Measurements from ENCODE around the gene POTEF. TPM values are rescaled to one million over a fixed set of nuclear protein-coding genes. Genes with fewer than 3 reads are reported as not detected.
"Not testable (repeated sequence)": the region's sequence is repeated elsewhere in the genome, so short reads cannot be mapped to it uniquely, and the experiment has no call there.

POTEF gene
- total RNA-seq, 1 donor from 2014 or later, result not detected

DNA sequence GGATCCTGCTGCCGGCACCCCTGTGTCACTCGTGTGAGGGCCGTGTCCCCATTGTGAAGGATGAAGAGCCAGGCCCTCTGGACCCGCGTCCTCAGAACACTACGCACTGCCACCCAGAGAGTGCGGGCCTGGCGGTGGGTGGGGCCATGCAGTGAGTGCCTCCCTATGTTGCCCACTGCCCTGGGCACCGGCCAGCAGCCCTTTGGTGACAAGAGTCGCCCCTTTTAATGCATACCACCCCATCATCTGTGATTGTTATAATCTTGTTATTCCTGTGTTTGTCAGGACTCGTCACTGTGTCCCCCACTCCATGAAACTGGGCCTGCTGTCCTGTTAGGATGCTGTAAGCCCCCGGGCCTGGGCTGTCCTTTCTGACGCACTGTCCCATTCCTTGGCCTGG lies 9.3 kb upstream of the POTEF start:
- DNase-seq; ATAC-seq; intact Hi-C loops (cut with micrococcal nuclease): not testable (repeated sequence)

DNA sequence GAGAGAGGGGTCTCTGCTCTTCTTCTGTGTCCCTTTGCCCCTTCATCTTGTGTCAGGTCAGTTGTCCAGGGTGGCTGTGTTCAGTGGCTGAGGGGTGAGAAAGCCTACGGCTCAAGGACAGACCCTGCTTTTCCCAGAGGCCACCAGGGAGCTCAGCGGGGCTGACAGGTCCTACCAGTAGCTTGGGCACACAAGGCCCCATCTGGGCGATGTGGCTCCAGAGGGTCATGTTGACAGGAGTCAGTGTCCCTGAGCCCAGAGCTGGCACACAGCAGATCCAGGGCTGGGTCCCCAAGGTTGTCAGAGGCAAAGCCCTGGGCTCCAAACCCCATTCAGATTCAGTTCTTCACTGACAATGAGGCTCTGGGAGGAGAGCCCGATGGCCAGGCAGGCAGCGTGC lies 8.1 kb upstream of the POTEF start:
- DNase-seq; intact Hi-C loops (cut with micrococcal nuclease); ATAC-seq: not testable (repeated sequence)

DNA sequence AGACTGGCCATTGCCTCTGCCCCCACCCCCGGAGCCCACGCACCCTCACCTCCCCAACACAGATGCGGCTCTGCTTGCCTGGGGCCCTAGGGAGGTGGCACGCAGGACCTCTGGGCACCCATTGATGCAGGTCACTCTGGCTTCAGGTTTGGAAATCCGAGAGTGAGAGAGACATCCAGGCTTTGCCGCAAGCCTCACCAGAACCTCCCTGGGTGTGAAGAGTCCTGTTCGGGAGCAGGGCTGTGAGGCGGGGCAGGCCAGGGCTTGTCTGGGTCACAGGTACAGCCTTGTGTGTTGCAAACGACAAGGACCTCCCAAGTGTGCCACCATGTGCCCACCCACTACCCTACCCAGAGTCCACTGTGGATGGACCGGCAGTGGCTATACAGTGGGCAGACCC lies 7.5 kb upstream of the POTEF start:
- intact Hi-C loops (cut with micrococcal nuclease); ATAC-seq; DNase-seq: not testable (repeated sequence)

DNA sequence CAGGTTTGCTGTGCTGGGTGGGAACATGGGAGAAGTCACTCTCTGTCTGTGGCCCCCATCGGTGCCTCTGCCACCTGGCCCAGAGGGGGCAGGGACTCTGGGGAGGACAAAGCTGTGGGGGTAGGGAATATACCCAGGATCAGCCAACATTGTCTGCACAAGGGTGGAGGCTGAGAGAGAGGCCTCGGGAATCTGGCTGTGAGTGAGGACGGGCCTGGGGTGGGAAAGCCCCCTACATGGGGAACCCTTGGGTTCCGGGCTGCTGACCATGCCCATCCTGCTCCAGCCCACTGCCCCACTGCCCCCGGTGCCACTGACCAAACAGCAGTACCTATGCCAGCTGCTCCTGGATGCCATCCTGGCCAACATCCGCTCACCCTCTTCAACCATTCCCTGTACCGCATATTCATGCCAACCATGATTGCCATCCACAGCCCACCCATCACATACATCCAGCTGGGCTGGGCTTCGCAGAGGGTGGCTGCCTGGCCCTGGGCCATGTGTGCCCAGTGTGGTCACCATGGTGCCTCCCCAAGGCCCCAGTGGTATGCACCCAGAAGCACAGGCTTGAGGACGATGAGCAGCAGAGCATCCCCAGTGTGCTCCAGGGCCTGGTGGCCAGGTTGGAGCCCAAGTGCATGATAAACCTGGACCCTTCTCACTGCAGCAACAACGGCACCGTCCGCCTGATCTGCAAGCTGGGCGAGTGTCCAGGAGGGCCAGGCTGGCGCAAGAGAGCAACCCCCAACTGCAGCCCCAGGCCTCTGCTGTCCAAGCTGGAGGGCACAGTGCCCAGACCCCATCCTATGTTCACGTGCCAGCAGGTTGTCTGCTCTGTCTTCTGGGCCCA lies 6.9 kb upstream of the POTEF start:
- DNase-seq, result no peak
- no peak for ATAC-seq
- intact Hi-C loops (cut with micrococcal nuclease), result no loop called here

DNA sequence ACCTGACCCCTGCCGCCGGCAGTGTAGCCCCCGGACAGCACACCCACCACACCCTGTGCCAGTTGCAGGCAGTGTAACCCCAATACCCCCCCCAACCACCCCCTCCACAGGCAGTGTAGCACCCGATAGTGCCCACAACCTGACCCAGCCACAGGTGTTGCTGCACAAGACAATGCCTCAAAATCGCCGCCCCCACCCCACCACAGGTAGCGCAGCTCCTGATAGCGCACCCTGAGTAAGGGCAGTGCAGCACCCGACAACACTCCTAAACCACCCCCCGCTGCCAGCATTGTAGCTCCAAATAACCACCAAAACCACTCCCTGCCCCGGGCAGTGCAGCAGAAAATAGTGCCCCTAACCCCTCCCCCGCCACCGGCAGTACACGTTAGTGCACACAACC lies 558 bp downstream of the POTEF start:
- intact Hi-C loops (cut with micrococcal nuclease); ATAC-seq; DNase-seq: not testable (repeated sequence)

DNA sequence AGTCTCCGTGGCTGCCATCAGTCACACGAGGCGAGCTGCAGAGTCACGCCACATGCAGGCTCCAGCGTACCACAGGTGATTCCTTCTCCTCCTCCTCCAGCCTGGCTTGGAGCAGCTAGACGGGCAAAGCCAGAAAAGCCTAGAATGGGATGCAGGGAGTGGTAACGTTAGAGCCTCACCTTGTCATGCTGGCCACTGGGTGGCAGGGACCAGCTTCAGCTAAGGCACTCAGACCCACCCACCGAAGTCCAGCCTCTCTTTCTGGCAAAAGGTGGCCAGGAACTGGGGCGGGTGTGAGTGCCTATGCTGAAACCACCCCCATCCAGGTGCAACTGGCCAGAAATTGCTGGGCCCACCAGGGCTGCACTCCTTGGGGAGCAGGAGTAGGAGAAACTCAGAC lies 1.3 kb downstream of the POTEF start:
- DNase-seq; intact Hi-C loops (cut with micrococcal nuclease); ATAC-seq: not testable (repeated sequence)

DNA sequence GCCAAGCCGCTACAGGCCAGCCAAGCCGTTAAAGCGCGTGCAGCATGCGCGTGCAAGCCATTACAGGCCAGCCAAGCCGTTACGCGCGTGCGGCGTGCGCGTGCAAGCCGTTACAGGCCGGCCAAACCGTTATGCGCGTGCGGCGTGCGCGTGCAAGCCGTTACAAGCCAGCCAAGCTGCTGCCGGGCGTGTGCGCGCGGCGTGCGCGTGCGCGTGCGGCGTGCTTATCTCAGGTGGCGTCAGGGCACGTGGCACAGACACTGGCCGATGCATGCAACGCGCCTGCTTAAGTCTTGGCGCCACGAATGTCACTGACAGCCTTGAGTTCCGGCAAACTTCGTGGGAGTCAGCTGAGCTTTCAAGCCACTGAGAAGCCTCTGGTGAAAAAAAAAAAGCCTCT lies 8.1 kb downstream of the POTEF start:
- ATAC-seq, result not testable (repeated sequence)

DNA sequence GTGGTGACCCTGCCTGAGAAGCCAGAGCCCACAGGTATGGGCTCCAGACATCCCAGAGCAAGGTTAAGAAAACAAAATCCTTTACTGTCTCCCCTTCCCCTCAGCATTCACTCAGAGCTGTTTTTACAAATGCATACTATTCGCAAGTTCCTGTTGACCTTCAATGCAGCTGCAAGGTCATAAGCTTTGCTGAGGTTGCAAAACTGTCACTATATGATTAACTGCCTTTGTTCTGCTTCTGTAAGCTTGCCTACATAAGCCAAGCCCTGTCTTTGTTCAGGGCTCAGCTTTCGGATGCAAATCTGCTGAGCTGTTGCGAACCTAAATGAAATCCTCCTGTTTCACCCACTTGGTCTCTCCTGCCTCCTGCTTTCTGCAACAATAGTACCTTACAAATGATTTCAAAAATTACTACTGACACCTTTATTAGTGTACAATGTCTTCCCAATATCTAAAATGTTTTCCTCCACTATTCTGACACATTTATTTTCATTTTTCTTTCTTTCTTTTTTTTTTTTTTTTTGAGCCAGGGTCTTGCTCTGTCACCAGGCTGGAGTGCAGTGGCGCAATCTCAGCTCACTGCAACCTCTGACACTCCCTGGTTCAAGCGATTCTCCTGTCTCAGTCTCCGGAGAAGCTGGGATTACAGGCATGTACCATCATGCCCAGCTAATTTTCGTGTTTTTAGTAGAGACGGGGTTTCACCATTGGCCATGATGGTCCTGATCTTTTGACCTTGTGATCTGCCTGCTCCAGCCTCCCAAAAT lies 26.2 kb downstream of the POTEF start:
- ATAC-seq; DNase-seq; intact Hi-C loops (cut with micrococcal nuclease): not testable (repeated sequence)

More for the DNA sequence above, 8.1 kb downstream of the POTEF start:
- intact Hi-C loops (cut with micrococcal nuclease); DNase-seq: not testable (repeated sequence)

DNA sequence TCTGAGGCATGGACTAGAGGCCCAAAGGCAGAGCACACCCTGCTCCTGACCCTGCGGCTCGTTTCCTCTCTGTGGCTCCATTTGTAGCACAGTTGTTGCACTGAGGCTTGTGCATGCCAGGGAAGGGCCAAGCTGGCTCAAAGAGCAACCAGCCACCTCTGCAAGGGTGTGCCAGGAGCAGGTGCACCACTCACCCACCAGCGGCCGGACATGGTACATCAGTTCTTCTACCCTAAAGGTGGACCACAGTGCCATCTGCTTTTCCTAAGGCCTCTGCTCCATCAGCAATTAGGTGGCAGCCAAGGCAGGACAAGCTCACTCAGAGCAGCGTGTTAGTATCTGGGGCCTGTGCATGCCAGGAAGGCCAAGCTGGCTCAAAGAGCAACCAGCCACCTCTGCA lies 66.4 kb downstream of the POTEF start:
- intact Hi-C loops (cut with micrococcal nuclease); ATAC-seq; DNase-seq: not testable (repeated sequence)

DNA sequence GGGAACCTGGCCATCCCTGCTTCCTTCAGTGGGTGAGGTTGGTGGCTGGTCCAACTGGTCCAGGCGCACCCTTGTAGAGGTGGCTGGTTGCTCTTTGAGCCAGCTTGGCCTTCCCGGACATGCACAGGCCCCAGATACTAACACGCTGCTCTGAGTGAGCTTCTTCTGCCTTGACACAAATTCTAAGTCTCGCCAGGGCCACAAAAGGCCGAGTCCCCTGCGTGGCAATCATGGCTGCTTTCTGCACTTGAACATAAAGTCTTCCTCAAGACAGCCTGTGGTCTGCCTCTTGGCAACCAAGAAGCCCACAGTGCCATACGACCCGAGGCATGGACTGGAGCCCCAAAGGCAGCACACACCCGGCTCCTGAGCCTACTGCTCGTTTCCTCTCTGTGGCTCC lies 69.0 kb downstream of the POTEF start:
- ATAC-seq; DNase-seq; intact Hi-C loops (cut with micrococcal nuclease): not testable (repeated sequence)

DNA sequence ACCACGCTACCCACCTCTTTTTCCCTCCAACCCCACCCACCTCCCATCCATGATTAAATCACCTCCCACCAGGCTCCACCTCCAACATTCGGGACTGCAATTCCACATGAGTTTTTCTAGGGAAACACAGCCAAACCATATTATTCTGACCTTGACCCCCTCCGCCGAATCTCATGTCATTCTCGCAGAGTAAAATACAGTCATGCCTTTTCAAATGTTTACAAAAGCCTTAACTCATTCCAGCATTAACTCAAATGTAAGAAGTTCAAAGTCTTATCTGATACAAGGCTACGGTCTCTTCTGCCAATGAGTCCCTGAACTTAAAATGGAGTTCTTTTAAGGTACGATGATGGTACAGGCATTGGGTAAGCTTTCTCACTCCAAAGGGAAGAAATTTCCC lies 72.7 kb downstream of the POTEF start:
- DNase-seq; ATAC-seq; intact Hi-C loops (cut with micrococcal nuclease): not testable (repeated sequence)

DNA sequence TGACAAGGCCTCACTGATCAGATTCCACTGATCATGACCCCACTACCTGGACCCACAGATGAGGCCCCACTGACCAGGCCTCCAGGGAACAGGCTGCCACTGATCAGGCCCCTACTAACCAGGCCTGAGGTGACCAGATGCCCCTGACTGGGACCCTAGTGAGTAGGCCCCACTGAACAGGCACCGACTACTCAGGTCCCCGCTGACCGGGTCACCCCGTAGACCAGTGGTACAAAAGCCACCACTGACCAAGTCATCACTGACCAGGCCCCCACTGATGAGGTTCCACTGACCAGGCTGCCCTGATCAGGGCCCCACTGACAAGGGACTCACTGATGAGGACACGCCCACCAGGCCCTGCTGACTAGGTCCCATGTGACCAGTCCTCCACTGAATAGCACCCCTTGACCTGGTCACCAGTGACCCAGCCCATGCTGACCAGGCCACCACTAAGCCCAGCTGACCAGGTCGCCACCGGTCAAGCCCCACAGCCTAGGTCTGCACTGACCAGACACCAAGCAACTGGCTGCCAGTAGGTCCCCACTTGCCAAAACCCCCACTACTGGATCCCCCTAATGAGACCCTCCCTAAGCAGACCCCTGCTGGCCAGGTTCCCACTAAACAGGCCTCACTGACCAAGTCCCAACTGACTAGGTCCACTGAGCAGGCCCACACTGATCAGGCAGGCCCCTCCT lies 75.7 kb downstream of the POTEF start:
- DNase-seq; intact Hi-C loops (cut with micrococcal nuclease); ATAC-seq: not testable (repeated sequence)

DNA sequence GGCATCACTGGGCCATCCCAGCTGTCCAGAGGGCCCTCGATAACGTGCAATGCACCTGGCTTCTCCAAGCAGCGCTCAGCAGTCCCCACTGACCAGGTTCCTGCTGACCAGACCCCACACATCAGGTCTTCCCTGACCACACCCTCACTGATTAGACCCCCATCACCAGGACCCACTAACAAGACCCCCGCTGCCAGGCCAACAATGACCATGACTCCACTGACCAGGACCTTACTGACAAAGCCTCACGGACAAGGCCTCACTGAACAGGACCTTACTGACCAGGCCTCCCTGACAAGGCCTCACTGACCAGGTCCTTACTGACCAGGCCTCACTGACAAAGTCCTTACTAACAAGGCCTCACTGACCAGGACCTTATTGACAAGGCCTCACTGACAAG lies 76.6 kb downstream of the POTEF start:
- DNase-seq; ATAC-seq; intact Hi-C loops (cut with micrococcal nuclease): not testable (repeated sequence)

DNA sequence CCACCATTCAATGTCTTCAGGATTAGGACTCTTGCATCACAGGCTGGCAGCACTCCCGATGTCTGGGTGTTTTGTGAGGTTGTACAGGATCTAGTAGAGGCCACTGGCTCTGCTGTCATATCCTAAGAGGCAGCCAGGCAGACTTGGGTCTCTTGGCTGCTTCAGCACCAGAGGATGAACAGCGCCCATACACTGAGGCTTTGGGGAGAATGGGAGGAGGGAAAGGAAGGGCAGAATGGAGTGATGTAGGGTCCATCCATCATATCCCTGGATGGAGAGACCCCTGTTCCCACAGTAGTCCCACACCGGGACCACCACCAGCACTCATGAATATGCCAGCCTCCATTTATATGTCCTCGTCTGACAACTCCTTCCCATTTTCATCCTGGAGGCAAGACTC lies 80.6 kb downstream of the POTEF start:
- DNase-seq; ATAC-seq; intact Hi-C loops (cut with micrococcal nuclease): not testable (repeated sequence)

DNA sequence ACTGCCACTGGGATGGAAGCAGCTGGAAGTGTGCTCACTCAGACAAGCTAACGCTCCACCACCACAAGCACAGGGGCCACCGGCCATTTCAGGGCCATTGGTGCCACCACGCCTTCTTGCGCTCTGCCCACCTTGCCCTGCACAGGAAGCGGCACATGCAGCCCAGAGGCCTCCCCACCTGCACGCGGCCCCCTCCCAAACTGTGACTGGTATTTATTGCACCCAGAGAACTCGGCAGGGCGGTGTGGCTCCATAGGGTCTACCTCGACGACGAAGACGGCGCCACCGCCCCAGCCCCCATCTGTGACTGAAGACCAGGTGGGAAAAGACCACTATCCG lies 90.8 kb downstream of the POTEF start:
- DNase-seq; intact Hi-C loops (cut with micrococcal nuclease); ATAC-seq: not testable (repeated sequence)

DNA sequence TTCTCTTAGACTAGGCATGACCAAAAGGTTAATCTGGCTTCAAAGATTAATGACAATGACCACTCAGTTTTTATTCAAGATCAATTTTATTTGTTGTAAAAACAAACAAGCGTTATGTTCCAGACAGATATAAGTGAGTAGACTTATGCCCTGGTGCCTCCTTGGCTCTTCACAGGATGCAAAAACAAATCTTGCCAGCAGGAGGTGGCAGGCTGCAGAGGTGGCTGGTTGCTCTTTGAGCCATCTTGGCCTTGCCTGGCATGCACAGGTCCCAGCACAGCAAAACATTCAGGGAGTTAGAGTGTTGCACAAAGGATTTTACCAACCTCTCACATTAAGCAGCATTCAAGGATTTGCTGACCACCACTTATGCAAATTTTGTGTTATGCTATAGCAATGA lies 103.1 kb downstream of the POTEF start:
- DNase-seq; ATAC-seq; intact Hi-C loops (cut with micrococcal nuclease): not testable (repeated sequence)

Data from left ventricle myocardium superior (tissue), 1 donor.